HepG2 (cell line): ENCODE results near the gene POLR2J3.
"Not testable (repeated sequence)": the region's sequence is repeated elsewhere in the genome, so short reads cannot be mapped to it uniquely, and the experiment has no call there.

Experiments
- ZFP37 ChIP-seq: sonication (generic); formaldehyde crosslinking; IDR thresholded peaks from 2 replicates; pipeline ENCODE4 v1.4.0; 2020; ENCODE audit warnings: missing genetic modification reagents, borderline replicate concordance
- TF ChIP-seq, protein P1 (sequence below): sonication (generic); formaldehyde crosslinking; IDR thresholded peaks from 2 replicates; pipeline ENCODE4 v1.4.0; 2020; ENCODE audit warnings: mild to moderate bottlenecking, missing genetic modification reagents
- TF ChIP-seq, protein P2 (sequence below), 2 experiments: sonication (generic) in 1 of 2; formaldehyde crosslinking in 1 of 2; IDR thresholded peaks; 2 replicates each; pipeline versions ENCODE4 v1.4.0 to v1.6.1; 2018 to 2020; ENCODE audit warnings: missing genetic modification reagents in 2 of 2, borderline replicate concordance in 1 of 2, low read depth in 1 of 2, mild to moderate bottlenecking in 1 of 2, missing biosample characterization in 1 of 2
- TF ChIP-seq, protein P3 (sequence below): sonication (generic); formaldehyde crosslinking; IDR thresholded peaks from 2 replicates; pipeline ENCODE4 v1.4.0; 2020; ENCODE audit warnings: missing genetic modification reagents

DNA sequence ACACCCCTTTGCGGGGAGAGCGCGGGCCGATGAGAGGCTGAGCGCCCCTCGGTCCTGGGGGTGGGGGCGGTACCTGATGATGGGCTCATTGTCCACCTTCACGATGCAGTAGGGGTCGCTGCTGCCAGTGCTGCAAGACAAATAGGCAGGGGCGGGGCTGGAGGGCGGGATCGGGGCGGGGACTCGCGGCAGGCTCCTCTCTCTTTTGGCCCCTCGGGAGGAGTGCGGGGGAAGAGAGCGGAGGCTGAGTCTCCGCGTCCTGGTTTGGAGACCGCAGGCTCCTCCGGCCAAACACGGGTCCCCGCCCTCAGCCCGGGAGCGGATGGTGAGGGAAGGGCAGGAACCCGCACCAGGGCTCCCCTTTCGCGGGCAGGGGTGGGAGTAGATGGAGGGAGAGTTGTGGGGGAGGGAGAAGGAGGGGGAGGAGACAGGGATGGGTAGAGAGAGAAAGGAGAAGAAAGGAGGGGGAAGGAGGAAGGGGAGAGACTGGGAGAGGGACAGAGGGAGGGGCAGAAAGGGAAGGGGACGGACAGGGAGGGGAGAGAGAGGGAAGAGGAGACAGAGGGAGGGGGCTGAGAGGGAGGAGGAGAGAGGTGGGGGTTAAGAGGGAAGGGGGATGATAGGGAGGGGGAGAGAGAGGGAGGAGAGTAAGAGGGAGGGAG lies 38.8 kb upstream of the POLR2J3 start:
- TF ChIP-seq, protein P1, sequence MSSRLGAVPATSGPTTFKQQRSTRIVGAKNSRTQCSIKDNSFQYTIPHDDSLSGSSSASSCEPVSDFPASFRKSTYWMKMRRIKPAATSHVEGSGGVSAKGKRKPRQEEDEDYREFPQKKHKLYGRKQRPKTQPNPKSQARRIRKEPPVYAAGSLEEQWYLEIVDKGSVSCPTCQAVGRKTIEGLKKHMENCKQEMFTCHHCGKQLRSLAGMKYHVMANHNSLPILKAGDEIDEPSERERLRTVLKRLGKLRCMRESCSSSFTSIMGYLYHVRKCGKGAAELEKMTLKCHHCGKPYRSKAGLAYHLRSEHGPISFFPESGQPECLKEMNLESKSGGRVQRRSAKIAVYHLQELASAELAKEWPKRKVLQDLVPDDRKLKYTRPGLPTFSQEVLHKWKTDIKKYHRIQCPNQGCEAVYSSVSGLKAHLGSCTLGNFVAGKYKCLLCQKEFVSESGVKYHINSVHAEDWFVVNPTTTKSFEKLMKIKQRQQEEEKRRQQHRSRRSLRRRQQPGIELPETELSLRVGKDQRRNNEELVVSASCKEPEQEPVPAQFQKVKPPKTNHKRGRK (CRISPR knock-in tag), result not testable (repeated sequence)
- TF ChIP-seq ZFP37 (CRISPR knock-in tag), result not testable (repeated sequence)
- TF ChIP-seq, protein P2, sequence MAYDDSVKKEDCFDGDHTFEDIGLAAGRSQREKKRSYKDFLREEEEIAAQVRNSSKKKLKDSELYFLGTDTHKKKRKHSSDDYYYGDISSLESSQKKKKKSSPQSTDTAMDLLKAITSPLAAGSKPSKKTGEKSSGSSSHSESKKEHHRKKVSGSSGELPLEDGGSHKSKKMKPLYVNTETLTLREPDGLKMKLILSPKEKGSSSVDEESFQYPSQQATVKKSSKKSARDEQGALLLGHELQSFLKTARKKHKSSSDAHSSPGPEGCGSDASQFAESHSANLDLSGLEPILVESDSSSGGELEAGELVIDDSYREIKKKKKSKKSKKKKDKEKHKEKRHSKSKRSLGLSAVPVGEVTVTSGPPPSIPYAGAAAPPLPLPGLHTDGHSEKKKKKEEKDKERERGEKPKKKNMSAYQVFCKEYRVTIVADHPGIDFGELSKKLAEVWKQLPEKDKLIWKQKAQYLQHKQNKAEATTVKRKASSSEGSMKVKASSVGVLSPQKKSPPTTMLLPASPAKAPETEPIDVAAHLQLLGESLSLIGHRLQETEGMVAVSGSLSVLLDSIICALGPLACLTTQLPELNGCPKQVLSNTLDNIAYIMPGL (CRISPR knock-in tag; IDR thresholded peaks at IDR 0.05; ENCODE audit: borderline replicate concordance in 1 of 2, low read depth in 1 of 2), result not testable (repeated sequence)
- TF ChIP-seq, protein P3, sequence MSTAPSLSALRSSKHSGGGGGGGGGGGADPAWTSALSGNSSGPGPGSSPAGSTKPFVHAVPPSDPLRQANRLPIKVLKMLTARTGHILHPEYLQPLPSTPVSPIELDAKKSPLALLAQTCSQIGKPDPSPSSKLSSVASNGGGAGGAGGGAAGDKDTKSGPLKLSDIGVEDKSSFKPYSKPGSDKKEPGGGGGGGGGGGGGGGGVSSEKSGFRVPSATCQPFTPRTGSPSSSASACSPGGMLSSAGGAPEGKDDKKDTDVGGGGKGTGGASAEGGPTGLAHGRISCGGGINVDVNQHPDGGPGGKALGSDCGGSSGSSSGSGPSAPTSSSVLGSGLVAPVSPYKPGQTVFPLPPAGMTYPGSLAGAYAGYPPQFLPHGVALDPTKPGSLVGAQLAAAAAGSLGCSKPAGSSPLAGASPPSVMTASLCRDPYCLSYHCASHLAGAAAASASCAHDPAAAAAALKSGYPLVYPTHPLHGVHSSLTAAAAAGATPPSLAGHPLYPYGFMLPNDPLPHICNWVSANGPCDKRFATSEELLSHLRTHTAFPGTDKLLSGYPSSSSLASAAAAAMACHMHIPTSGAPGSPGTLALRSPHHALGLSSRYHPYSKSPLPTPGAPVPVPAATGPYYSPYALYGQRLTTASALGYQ (CRISPR knock-in tag), result not testable (repeated sequence)
